Fibroblast of lung (primary cell): Measurements from ENCODE around the gene PAPOLG.

Source experiments
- CTCF ChIP-seq, 2 donors: IDR thresholded peaks in 1 of 2; conservative IDR thresholded peaks in 1 of 2; 1 replicate in 1 of 2; 2 replicates in 1 of 2; pipeline ENCODE4 v1.5.1; 2011 to 2012; ENCODE audit warnings: low read length in 2 of 2, control low read depth in 1 of 2, inconsistent platforms in 1 of 2, low read depth in 1 of 2, mild to moderate bottlenecking in 1 of 2
- EZH2 ChIP-seq: IDR thresholded peaks from 2 replicates; pipeline ENCODE4 v1.5.1; 2012; ENCODE audit warnings: low read length, control low read depth, mild to moderate bottlenecking; ENCODE audit errors: missing control alignments

- TF ChIP-seq CTCF (conservative IDR thresholded peaks at IDR 0.05 in 1 of 2, IDR thresholded peaks at IDR 0.05 in 1 of 2; ENCODE audit: low read depth in 1 of 2, low read length in 2 of 2) = no peak
- no peak for TF ChIP-seq EZH2
These were observed 91.8 kb downstream of the PAPOLG start for GRCh38 chr2:60847854-60848253.
